ENCODE data around the gene ECHDC3. TPM values are rescaled to one million over a fixed set of nuclear protein-coding genes. Genes with fewer than 3 reads are reported as not detected.

The ECHDC3 gene
- total and polyA plus RNA-seq, 2 of the 13 experiments (the other 11 are each of a cell fraction or from before 2014, with no cell fraction given): not detected

DNA sequence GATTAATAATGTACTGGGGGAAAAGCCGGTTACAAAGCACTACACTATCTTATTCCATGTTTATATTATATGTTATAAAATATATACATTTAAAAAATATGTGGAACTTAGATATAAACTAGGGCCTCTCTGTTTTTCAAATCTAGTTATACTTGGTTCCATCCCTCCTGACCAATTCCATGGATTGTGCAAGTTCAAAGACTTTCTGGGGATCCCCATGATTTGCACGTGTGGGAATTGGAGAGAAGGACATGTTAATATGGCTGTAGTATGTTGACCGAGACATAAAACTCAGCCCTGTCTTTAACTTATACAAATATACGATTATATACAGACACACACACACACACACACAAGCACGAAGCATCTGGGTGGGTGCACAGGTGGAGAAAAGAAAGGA is 18.8 kb upstream of the ECHDC3 start:
- Histone ChIP-seq H3K9ac (ENCODE audit: insufficient read depth, low read depth, low read length) (no peak overlapping the region), H3K79me2 (ENCODE audit: insufficient read depth, low read length) (no peaks in the 10 kb centered on the region), H3K27me3 (ENCODE audit: control insufficient read depth in 1 of 2, insufficient read depth in 2 of 2, low read length in 2 of 2) (no peaks in the 10 kb centered on the region), H3K4me2 (ENCODE audit: low read depth, low read length) (no peak overlapping the region), H3K4me3 (replicated peaks in 1 of 3; ENCODE audit: insufficient read depth in 1 of 3, low read depth in 2 of 3, low read length in 3 of 3) (no peak overlapping the region), H4K20me1 (ENCODE audit: insufficient read depth, low read length) (no peaks in the 10 kb centered on the region), H3K9me3 (ENCODE audit: low read length) (peaks cover under 1% of the 10 kb centered on the region; the same call in 1 of the 2 replicates), H2AFZ (ENCODE audit: low read length) (no peak overlapping the region), H3K36me3 (replicated peaks in 1 of 2; ENCODE audit: control insufficient read depth in 1 of 2, insufficient read depth in 2 of 2, low read length in 2 of 2) (no peaks in the 10 kb centered on the region), H3K27ac (ENCODE audit: extremely low read length, insufficient read depth, low read length) (no peak overlapping the region), H3K4me1 (ENCODE audit: insufficient read depth, low read length) (peaks cover 58% of the 10 kb centered on the region)
- no peak for ATAC-seq
- WGBS (ENCODE audit: low lambda C conversion rate): 96% methylated on average over 5 of the region's 5 CpGs
- FAIRE-seq: no peak
- BruUV-seq (replicated peaks): no TSS peak
- ChIA-PET CTCF (ENCODE audit: low intra/inter-chr PET ratio, low total read pairs) (no interaction called here), POLR2A (no interaction called here)
- intact Hi-C loops (cut with micrococcal nuclease; ENCODE audit: unreplicated experiment): no loop called here
- TF ChIP-seq MEIS2 (CRISPR knock-in tag; IDR thresholded peaks at IDR 0.05) (no peak), YEATS4 (CRISPR knock-in tag; IDR thresholded peaks at IDR 0.05; ENCODE audit: borderline replicate concordance) (no peak), ZC3H13 (CRISPR knock-in tag; IDR thresholded peaks at IDR 0.05) (no peak), CCAR2 (optimal IDR thresholded peaks at IDR 0.05; ENCODE audit: low read depth, low read length) (no peak), ATAD3A (CRISPR knock-in tag; IDR thresholded peaks at IDR 0.05) (no peak), ZSCAN22 (CRISPR knock-in tag; IDR thresholded peaks at IDR 0.05) (no peak), ATF7 (IDR thresholded peaks at IDR 0.05) (no peak), ATF7 (CRISPR knock-in tag; IDR thresholded peaks at IDR 0.05) (no peak), SPEN (CRISPR knock-in tag; IDR thresholded peaks at IDR 0.05; ENCODE audit: low read depth) (no peak), ZMYM4 (CRISPR knock-in tag; IDR thresholded peaks at IDR 0.05) (no peak), ISX (CRISPR knock-in tag; conservative IDR thresholded peaks at IDR 0.05) (no peak), KDM5B (CRISPR knock-in tag; IDR thresholded peaks at IDR 0.05; ENCODE audit: borderline replicate concordance) (no peak), NR2F1 (CRISPR knock-in tag; IDR thresholded peaks at IDR 0.05) (no peak), NR1H2 (CRISPR knock-in tag; IDR thresholded peaks at IDR 0.05; ENCODE audit: borderline replicate concordance, low read depth) (no peak), ZFP36 (IDR thresholded peaks at IDR 0.05; ENCODE audit: borderline replicate concordance, low read depth, low read length, partially characterized antibody) (no peak), ZFP90 (CRISPR knock-in tag; IDR thresholded peaks at IDR 0.05; ENCODE audit: borderline replicate concordance) (no peak), RFX3 (CRISPR knock-in tag; IDR thresholded peaks at IDR 0.05) (no peak)
- TF ChIP-seq, protein P1, sequence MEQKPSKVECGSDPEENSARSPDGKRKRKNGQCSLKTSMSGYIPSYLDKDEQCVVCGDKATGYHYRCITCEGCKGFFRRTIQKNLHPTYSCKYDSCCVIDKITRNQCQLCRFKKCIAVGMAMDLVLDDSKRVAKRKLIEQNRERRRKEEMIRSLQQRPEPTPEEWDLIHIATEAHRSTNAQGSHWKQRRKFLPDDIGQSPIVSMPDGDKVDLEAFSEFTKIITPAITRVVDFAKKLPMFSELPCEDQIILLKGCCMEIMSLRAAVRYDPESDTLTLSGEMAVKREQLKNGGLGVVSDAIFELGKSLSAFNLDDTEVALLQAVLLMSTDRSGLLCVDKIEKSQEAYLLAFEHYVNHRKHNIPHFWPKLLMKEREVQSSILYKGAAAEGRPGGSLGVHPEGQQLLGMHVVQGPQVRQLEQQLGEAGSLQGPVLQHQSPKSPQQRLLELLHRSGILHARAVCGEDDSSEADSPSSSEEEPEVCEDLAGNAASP (CRISPR knock-in tag; IDR thresholded peaks at IDR 0.05; ENCODE audit: borderline replicate concordance): no peak
- TF ChIP-seq, protein P2, sequence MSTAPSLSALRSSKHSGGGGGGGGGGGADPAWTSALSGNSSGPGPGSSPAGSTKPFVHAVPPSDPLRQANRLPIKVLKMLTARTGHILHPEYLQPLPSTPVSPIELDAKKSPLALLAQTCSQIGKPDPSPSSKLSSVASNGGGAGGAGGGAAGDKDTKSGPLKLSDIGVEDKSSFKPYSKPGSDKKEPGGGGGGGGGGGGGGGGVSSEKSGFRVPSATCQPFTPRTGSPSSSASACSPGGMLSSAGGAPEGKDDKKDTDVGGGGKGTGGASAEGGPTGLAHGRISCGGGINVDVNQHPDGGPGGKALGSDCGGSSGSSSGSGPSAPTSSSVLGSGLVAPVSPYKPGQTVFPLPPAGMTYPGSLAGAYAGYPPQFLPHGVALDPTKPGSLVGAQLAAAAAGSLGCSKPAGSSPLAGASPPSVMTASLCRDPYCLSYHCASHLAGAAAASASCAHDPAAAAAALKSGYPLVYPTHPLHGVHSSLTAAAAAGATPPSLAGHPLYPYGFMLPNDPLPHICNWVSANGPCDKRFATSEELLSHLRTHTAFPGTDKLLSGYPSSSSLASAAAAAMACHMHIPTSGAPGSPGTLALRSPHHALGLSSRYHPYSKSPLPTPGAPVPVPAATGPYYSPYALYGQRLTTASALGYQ (CRISPR knock-in tag; IDR thresholded peaks at IDR 0.05): no peak
- TF ChIP-seq, protein P3, sequence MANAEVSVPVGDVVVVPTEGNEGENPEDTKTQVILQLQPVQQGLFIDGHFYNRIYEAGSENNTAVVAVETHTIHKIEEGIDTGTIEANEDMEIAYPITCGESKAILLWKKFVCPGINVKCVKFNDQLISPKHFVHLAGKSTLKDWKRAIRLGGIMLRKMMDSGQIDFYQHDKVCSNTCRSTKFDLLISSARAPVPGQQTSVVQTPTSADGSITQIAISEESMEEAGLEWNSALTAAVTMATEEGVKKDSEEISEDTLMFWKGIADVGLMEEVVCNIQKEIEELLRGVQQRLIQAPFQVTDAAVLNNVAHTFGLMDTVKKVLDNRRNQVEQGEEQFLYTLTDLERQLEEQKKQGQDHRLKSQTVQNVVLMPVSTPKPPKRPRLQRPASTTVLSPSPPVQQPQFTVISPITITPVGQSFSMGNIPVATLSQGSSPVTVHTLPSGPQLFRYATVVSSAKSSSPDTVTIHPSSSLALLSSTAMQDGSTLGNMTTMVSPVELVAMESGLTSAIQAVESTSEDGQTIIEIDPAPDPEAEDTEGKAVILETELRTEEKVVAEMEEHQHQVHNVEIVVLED (CRISPR knock-in tag; IDR thresholded peaks at IDR 0.05; ENCODE audit: borderline replicate concordance): no peak
- DNase-seq (ENCODE audit: low spot score): no peak
- in situ Hi-C loops (cut with HindIII; ENCODE audit: extremely low pct_ligation_motif_present, low pct_unique_long_range_greater_than_20kb): loop anchor here (10.0 kb wide), 2 partner anchors 109 to 209 kb away; partner anchors contain the start of gene USP6NL

Measured in HepG2 (cell line).